ENCODE results near the gene SLC30A3.

- TF ChIP-seq CTCF (IDR thresholded peaks at IDR 0.05), result no peak
- no peak for TF ChIP-seq POLR2AphosphoS5 (IDR thresholded peaks at IDR 0.05)
- TF ChIP-seq POLR2A (IDR thresholded peaks at IDR 0.05; ENCODE audit: low read depth), result no peak
- TF ChIP-seq EP300 (IDR thresholded peaks at IDR 0.05), result no peak
Observed at GRCh38 chr2:27304488-27305240, 41.8 kb upstream of the SLC30A3 start.
